ENCODE data around the gene CSNK1G2.

Gene CSNK1G2

DNA sequence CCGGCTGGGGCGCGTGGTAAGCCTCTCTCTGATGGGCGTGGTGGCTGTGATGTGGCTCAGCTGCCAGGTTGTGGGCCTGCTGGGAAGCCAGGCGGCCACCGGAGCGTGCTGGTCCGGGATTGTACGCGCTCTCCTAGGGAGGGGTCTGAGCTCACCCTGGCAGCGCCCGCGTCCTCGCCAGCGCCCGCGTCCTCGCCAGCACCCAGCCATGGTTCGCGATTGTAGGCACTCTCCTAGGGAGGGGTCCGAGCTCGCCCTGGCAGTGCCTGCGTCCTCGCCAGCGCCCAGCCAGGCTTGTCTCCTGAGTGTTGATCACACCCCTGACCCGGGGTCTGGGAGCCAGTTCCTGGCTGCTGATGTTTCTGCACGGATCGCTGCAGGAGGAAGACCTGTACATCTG lies 22.0 kb upstream of the CSNK1G2 start:
- no peak for DNase-seq (ENCODE audit: low read depth)

GRCh38 chr19:1920644-1921043 lies 20.3 kb upstream of the CSNK1G2 start:
- DNase-seq (ENCODE audit: low read depth) = no peak

DNA sequence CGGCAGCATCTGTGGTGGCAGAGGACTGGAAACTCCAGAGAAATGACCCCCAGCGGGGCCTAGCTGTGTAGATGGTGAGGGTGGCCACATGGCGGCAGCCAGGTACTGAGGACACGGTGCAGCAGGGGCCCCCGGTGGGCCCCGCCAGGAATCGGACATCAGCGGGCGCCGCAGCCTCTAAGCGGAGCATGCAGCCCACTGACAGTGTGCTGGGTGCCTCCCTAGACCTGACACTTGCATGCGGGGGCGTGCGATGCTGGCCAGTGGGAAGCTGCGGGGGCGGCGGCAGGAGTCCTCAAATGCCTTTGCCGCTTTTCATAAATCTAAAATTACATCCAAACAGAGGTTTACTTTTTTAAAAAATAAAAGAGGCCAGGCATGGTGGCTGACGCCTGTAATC lies 19.6 kb upstream of the CSNK1G2 start:
- DNase-seq (ENCODE audit: low read depth) = no peak

DNA sequence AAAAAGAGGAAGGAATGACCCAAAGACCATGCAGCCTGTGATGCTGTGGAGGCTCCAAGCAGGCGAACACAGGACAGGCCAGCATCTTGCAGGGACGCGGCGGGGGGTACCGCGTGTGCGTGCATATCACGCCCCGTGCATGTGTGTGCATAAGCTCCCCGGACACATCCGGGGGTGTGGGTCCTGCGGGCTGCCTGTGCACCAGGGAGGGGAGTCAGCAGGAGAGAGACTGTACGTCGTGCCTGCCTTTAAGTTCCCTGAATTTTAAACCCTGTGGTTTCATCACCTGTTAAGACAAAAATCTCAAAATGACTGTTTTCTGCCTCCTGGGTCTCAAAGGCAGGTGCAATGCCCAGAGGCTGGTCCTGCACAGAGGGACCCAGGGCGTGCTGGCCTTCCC lies 19.1 kb upstream of the CSNK1G2 start:
- DNase-seq (ENCODE audit: low read depth) = no peak

- no peak for DNase-seq (ENCODE audit: low read depth)
Observed at GRCh38 chr19:1922803-1923202, 18.2 kb upstream of the CSNK1G2 start.

- DNase-seq (ENCODE audit: low read depth) = no peak
Observed at GRCh38 chr19:1923319-1923718, 17.7 kb upstream of the CSNK1G2 start.

DNA sequence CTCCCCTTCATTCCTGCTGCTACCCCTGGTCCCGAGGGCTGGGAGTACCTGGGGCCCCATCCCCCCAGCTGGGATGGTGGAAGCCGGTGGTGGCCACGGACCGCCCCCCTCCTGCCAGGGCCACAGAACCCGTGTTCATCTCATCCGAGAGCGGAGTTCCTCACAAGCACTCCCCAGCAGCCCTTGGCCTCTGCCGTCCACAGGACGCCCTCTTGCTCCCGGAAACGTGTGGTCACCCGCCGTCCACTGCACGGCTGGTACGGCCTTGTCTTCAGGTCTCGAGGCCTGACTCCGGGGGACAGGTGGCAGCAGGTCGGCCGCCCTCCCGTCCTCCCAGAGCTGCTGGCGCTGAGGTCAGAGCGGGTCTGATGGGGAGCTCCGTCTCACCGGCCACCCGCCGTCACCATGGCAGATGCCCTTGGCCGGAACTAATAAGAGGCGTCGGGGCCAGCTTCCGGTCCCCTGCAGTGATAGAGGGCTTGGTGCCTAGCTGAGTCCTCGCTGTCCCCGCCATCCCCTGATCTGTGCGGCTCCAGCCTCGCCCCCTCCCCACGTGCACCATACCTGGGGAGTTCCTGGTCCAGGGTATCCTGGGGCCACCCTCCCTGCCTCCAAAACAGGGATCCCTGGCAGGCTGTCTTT lies 16.5 kb upstream of the CSNK1G2 start:
- no peak for DNase-seq (ENCODE audit: low read depth)

DNA sequence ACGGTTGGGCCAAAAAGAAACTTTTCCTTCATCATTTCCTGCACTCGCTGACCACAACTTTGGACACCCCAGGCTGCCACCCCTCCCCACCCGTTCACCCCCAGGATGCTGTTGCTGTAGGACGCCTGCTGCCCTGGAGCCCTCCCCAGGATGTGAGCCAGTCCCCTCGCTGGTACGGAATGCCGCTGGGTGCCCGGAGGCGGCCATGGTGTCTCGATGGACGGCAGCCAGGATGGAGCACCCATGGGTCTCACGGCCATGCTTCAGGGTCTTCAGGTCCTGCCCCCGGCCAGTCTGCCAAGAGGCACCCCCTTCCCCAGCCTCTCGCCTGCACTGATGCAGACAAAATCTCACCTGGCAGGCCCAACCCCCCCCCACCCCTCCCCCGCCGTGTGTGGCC lies 15.4 kb upstream of the CSNK1G2 start:
- no peak for DNase-seq (ENCODE audit: low read depth)

GRCh38 chr19:1929021-1929742 lies 11.8 kb upstream of the CSNK1G2 start:
- DNase-seq (ENCODE audit: low read depth) = peak; percentile 81

DNA sequence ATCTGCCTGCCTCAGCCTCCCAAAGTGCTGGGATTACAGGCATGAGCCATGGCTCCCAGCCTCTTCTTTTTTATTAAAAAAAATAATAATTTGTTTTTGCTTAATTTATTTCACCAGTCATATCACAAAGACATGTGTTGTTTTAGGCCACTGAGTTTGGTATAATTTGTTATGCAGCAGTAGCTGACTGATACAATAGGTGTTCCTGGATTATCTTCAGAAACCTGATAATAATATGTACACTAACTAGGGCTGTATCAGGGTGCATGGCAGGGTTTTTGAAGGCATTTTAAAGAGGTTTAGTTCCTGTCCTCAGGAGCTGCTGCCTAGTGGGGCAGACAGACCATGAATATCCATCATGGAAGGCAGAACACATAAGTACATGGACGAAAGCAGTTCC lies 9.5 kb upstream of the CSNK1G2 start:
- no peak for DNase-seq (ENCODE audit: low read depth)

DNA sequence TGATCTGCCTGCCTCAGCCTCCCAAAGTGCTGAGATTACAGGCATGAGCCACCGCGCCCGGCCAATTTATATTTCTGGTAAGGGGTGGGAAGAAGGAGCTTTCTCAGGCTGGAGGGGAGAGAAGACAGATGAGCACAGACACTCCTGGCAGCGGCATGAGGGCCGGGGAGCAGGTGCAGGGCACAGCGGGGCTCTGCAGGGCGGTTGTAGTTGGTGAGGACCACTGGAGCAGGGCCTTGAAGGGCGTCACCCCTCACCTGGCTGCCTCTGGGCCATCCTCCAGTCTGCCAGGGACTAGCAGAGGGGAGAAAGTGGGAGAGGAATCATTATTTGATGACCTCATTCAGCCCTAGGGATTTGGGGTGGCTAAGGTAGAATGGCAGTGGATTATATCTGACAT lies 8.6 kb upstream of the CSNK1G2 start:
- no peak for DNase-seq (ENCODE audit: low read depth)

DNA sequence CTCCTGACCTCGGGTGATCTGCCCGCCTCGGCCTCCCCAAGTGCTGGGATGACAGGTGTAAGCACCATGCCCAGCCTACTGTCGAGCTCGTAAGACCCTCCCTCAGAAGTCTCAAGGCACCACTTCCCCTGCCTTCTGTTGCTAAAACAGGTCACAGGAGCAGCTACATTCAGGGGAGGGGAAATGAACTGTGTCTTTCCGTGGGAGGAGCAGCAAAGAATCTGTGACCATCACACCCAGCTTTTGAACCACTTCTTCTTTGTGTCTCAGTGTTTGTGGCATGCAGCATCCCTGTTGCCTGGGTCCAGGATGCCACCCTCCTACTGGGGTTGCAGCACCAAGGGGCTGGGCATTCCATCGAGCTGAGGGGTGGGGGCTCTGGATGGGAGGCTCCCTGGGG lies 7.7 kb upstream of the CSNK1G2 start:
- no peak for DNase-seq (ENCODE audit: low read depth)

GRCh38 chr19:1933942-1934341 lies 7.0 kb upstream of the CSNK1G2 start:
- no peak for DNase-seq (ENCODE audit: low read depth)

DNA sequence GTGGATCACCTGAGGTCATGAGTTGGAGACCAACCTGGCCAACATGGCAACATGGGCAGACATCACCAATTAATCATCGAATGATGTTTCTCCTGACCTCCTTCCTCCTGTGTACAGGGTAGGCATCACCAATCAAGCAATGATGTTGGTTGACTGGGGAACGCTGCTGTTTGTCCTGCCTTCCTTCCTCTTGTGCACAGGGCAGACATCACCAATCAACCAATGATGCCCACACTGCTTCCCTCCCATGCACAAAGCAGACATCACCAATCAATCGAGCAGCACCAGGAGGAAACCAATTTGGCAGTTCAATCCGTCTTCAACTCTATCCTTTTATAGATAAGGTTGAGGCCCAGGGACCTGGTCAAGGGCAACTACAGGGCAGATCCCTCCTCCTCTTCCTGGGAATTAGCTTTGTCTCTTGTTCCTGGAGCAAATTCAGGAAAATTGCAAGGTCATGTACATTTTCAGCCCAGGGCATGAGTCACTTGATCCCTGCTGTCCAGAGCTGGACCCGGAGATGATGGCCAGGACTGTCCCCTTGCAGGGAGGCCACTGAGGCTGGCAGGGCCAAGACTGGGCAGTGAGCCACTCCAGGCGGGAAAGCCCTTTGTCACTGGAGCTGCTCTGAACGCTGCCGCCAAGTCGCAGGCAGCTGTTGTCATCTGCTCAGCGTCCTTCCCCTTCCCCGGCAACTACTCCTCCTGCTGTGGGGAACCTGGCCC lies 5.3 kb upstream of the CSNK1G2 start:
- no peak for DNase-seq (ENCODE audit: low read depth)

- no peak for DNase-seq (ENCODE audit: low read depth)
Observed at GRCh38 chr19:1936430-1936829, 4.5 kb upstream of the CSNK1G2 start.

DNA sequence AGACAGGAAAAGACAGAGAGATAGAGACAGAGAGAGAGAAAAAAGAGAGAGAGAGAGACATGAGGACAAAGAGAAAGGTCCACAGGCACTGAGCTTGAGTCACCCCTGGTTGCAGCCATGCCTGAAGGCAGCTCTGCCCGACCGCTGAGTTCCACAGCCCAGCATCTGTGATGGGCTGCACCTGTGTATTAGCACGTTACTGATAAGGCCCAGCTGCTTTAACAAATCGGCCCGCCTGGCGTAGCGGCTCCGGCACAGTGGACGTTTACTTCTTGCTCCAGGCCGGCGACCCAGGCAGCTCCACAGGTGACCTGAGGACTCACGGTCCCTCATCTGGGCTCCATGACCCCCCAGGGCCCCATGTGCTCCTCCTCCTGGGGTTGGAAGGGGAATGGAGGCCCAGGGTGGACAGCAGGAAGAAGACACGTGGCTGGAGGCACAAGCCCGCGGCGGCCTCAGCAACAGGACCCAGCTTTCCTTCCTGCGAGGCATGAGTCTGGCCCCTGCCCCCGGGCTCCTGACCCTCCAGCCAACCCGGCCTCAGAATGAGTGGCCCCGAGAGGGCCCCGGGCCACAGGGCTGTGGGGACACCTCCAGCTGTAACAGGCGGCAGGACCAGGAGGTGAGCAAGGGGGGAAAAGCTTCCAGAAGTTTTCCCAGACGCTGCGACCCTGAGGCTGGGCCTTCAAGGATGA lies 3.9 kb upstream of the CSNK1G2 start:
- DNase-seq (ENCODE audit: low read depth) = no peak

DNA sequence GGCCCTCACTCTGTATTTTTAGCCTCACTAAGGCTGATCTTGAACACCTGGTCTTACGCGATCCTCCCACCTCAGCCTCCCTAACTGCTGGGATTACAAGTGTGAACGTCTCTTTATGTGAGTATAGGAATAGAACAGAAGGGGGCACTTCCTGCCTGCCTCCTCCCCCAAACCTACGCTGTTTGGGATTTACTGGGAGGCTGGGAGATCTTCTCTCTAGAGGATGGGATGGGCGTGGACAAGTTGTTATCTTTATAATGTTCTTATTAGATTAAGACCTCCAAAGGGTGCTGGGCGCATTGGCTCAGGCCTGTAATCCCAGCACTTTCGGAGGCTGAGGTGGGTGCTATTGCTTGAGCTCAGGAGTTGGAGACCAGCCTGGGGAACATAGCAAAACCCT lies 2.9 kb upstream of the CSNK1G2 start:
- DNase-seq (ENCODE audit: low read depth) = no peak

GRCh38 chr19:1942078-1942933 lies 1.3 kb downstream of the CSNK1G2 start:
- DNase-seq (ENCODE audit: low read depth) = peak; percentile 65

- DNase-seq (ENCODE audit: low read depth) = no peak
Observed at GRCh38 chr19:1942934-1943555, 2.1 kb downstream of the CSNK1G2 start.

- no peak for DNase-seq (ENCODE audit: low read depth)
Observed at GRCh38 chr19:1943661-1944087, 2.7 kb downstream of the CSNK1G2 start.
